IMR-90 (cell line): ENCODE results near the gene NR1H4. TPM values are rescaled to one million over a fixed set of nuclear protein-coding genes. Genes with fewer than 3 reads are reported as not detected.

Source experiments
- ATAC-seq: fragments of 200-7000 bp; cut with Tn5 transposase; 2 replicates; pipeline ENCODE4 v1.9.1; 2020; ENCODE audit warnings: low read depth, mild to moderate bottlenecking, moderate library complexity
- BruUV-seq: library from RNA; stranded (reverse); fragments of 400-500 nt; replicated peaks from 2 replicates; lab custom pipeline; 2021; lab: Mats Ljungman, UMichigan
- CTCF ChIA-PET: fragments of 300-600 bp; formaldehyde crosslinking; extraction: SDS; loops from one replicate; lab custom pipeline; 2021; ENCODE audit warnings: antibody characterized with exemption; lab: Yijun Ruan, JAX
- POLR2A ChIA-PET: fragments of 300-600 bp; sonication (Branson Sonifier 250); formaldehyde crosslinking; loops from one replicate; lab custom pipeline; 2022; ENCODE audit warnings: antibody characterized with exemption; ENCODE audit not compliant: unreplicated experiment; lab: Charles Lee
- DNase-seq: peaks from one replicate; pipeline ENCODE4 v3.0.0; 2013
- H2AFZ ChIP-seq: replicated peaks from 2 replicates; pipeline ENCODE3; 2013; ENCODE audit warnings: low read length, mild to moderate bottlenecking; ENCODE audit not compliant: poor library complexity
- H2AK5ac ChIP-seq: 2 replicates; pipeline ENCODE4 v1.6.1; 2013; ENCODE audit warnings: low read depth, low read length, inconsistent platforms
- H2AK9ac ChIP-seq: replicated peaks from 2 replicates; pipeline ENCODE3; 2013; ENCODE audit warnings: mild to moderate bottlenecking, low read depth, low read length, moderate library complexity; ENCODE audit not compliant: poor library complexity
- H2BK120ac ChIP-seq: 2 replicates; pipeline ENCODE4 v1.6.1; 2013; ENCODE audit warnings: low read depth, low read length, inconsistent platforms
- H2BK15ac ChIP-seq: 3 replicates; pipeline ENCODE4 v1.6.1; 2013; ENCODE audit warnings: low read depth, low read length, inconsistent platforms
- H2BK20ac ChIP-seq: 2 replicates; pipeline ENCODE4 v1.6.1; 2013; ENCODE audit warnings: low read depth, mild to moderate bottlenecking, inconsistent platforms, low read length, moderate library complexity
- H2BK5ac ChIP-seq: 2 replicates; pipeline ENCODE4 v1.6.1; 2013; ENCODE audit warnings: mild to moderate bottlenecking, low read depth, low read length, inconsistent platforms; ENCODE audit not compliant: poor library complexity, severe bottlenecking
- H3K14ac ChIP-seq: replicated peaks from 2 replicates; pipeline ENCODE4 v1.6.1; 2013; ENCODE audit warnings: low read depth, low read length, inconsistent platforms
- H3K18ac ChIP-seq: 2 replicates; pipeline ENCODE4 v1.6.1; 2013; ENCODE audit warnings: low read depth, low read length, control low read depth
- H3K23ac ChIP-seq: 2 replicates; pipeline ENCODE4 v1.6.1; 2013; ENCODE audit warnings: low read depth, low read length, inconsistent platforms
- H3K27ac ChIP-seq: 2 replicates; pipeline ENCODE4 v1.5.1; 2013; ENCODE audit warnings: mild to moderate bottlenecking, control low read depth, low read length; ENCODE audit not compliant: insufficient read depth
- H3K27me3 ChIP-seq: 2 replicates; pipeline ENCODE4 v1.6.1; 2013; ENCODE audit warnings: low read length; ENCODE audit not compliant: control insufficient read depth, insufficient read depth
- H3K36me3 ChIP-seq: 2 replicates; pipeline ENCODE4 v1.6.1; 2013; ENCODE audit warnings: low read length, mixed read lengths; ENCODE audit not compliant: control insufficient read depth, insufficient read depth
- H3K4ac ChIP-seq: 2 replicates; pipeline ENCODE4 v1.6.1; 2013; ENCODE audit warnings: low read depth, low read length, inconsistent platforms
- H3K4me1 ChIP-seq: 2 replicates; pipeline ENCODE4 v1.6.1; 2013; ENCODE audit warnings: low read length, mixed read lengths; ENCODE audit not compliant: control insufficient read depth, insufficient read depth
- H3K4me2 ChIP-seq: 2 replicates; pipeline ENCODE4 v1.6.1; 2013; ENCODE audit warnings: low read depth, mild to moderate bottlenecking, control low read depth, low read length, moderate library complexity
- H3K4me3 ChIP-seq: 2 replicates; pipeline ENCODE4 v1.5.1; 2013; ENCODE audit warnings: low read depth, mild to moderate bottlenecking, control low read depth, low read length, moderate library complexity; ENCODE audit not compliant: insufficient read depth
- H3K56ac ChIP-seq: 2 replicates; pipeline ENCODE4 v1.6.1; 2013; ENCODE audit warnings: low read length, inconsistent platforms; ENCODE audit not compliant: insufficient read depth; ENCODE audit errors: extremely low read depth
- H3K79me1 ChIP-seq, 2 experiments: 2 replicates each; pipeline ENCODE4 v1.6.1; 2013; ENCODE audit warnings: low read length in 2 of 2, inconsistent platforms in 1 of 2, low read depth in 1 of 2
- H3K9ac ChIP-seq: 2 replicates; pipeline ENCODE4 v1.6.1; 2013; ENCODE audit warnings: low read depth, low read length, control low read depth
- H3K9me1 ChIP-seq: 2 replicates; pipeline ENCODE4 v1.6.1; 2013; ENCODE audit warnings: low read length, inconsistent platforms; ENCODE audit not compliant: insufficient read depth
- H3K9me3 ChIP-seq: 2 replicates; pipeline ENCODE4 v1.6.1; 2013; ENCODE audit warnings: low read length; ENCODE audit not compliant: control insufficient read depth, insufficient read depth
- H4K20me1 ChIP-seq: 2 replicates; pipeline ENCODE4 v1.6.1; 2013; ENCODE audit warnings: low read length, inconsistent platforms; ENCODE audit not compliant: insufficient read depth
- H4K5ac ChIP-seq: 2 replicates; pipeline ENCODE4 v1.6.1; 2013; ENCODE audit warnings: mild to moderate bottlenecking, low read depth, low read length, control low read depth
- H4K8ac ChIP-seq, 2 experiments: 2 replicates each; pipeline ENCODE4 v1.6.1; 2013; ENCODE audit warnings: low read depth in 2 of 2, low read length in 2 of 2, control low read depth in 1 of 2, inconsistent platforms in 1 of 2
- H4K91ac ChIP-seq: 2 replicates; pipeline ENCODE4 v1.6.1; 2013; ENCODE audit warnings: low read depth, low read length, inconsistent platforms; ENCODE audit not compliant: insufficient read depth
- CEBPB ChIP-seq: IDR thresholded peaks from 2 replicates; pipeline ENCODE4 v1.6.1; 2012; ENCODE audit warnings: low read depth, low read length, improper control_type of control experiment
- CHD1 ChIP-seq: IDR thresholded peaks from 2 replicates; pipeline ENCODE4 v1.6.1; 2012; ENCODE audit warnings: low read depth, low read length, improper control_type of control experiment
- CTCF ChIP-seq: conservative IDR thresholded peaks from 2 replicates; pipeline ENCODE4 v1.5.1; 2012; ENCODE audit warnings: mild to moderate bottlenecking, low read depth, low read length, improper control_type of control experiment
- ELK1 ChIP-seq: fragments of 150-350 bp; IDR thresholded peaks from 2 replicates; pipeline ENCODE4 v1.6.1; 2016; ENCODE audit warnings: low read depth, mild to moderate bottlenecking, low read length, moderate library complexity, borderline replicate concordance
- MAZ ChIP-seq: IDR thresholded peaks from 2 replicates; pipeline ENCODE4 v1.6.1; 2012; ENCODE audit warnings: low read depth, mild to moderate bottlenecking, low read length, improper control_type of control experiment, moderate library complexity, borderline replicate concordance
- MXI1 ChIP-seq: IDR thresholded peaks from 2 replicates; pipeline ENCODE4 v1.6.1; 2012; ENCODE audit warnings: low read depth, mild to moderate bottlenecking, low read length, moderate library complexity, borderline replicate concordance
- NFE2L2 ChIP-seq: fragments of 150-350 bp; IDR thresholded peaks from 2 replicates; pipeline ENCODE4 v1.6.1; 2016; ENCODE audit warnings: low read depth, mild to moderate bottlenecking, low read length
- POLR2A ChIP-seq: IDR thresholded peaks from 2 replicates; pipeline ENCODE4 v1.6.1; 2012; ENCODE audit warnings: mild to moderate bottlenecking, low read depth, low read length
- RAD21 ChIP-seq: IDR thresholded peaks from 2 replicates; pipeline ENCODE4 v1.6.1; 2012; ENCODE audit warnings: low read length, improper control_type of control experiment
- RCOR1 ChIP-seq: IDR thresholded peaks from 2 replicates; pipeline ENCODE4 v1.6.1; 2012; ENCODE audit warnings: mild to moderate bottlenecking, low read length, improper control_type of control experiment; ENCODE audit not compliant: insufficient replicate concordance
- SMC3 ChIP-seq: fragments of 150-350 bp; IDR thresholded peaks from 2 replicates; pipeline ENCODE4 v1.6.1; 2016; ENCODE audit warnings: low read depth, mild to moderate bottlenecking, antibody characterized with exemption, low read length, moderate library complexity
- USF2 ChIP-seq: fragments of 150-350 bp; IDR thresholded peaks from 2 replicates; pipeline ENCODE4 v1.6.1; 2017; ENCODE audit warnings: mild to moderate bottlenecking, antibody characterized with exemption, low read length, low read depth
- WGBS, 2 experiments: methylation state at CpG; one replicate each; pipeline versions ENCODE4 v1.1.5 to v1.1.7; 2013; ENCODE audit warnings: missing lambda C conversion rate in 2 of 2; ENCODE audit not compliant: insufficient read length in 1 of 2; ENCODE audit errors: extremely low coverage in 2 of 2; 5-methylcytosine and 5-hydroxymethylcytosine counted together
- dilution Hi-C: fragments of 300-500 bp; cut with HindIII; formaldehyde crosslinking; loops from one replicate; pipeline ENCODE4 v1.14.3; 2018; ENCODE audit warnings: low sequenced_read_pairs; ENCODE audit not compliant: unreplicated experiment
- in situ Hi-C: fragments of 300-500 bp; cut with MboI; formaldehyde crosslinking; loops from 3 replicates; pipeline ENCODE4 v1.14.3; 2019; ENCODE audit warnings: low sequenced_read_pairs, inconsistent platforms, mixed read lengths
- intact Hi-C: fragments of 100-400 bp; cut with micrococcal nuclease; formaldehyde crosslinking; loops from 2 replicates; pipeline ENCODE4 v1.10.0; 2022
- polyA plus RNA-seq, 3 experiments: library from polyadenylated mRNA; depleted of rRNA; stranded (reverse); fragments of >200 nt; gene quantifications; 2 replicates each; pipeline ENCODE4 v1.2.3, GENCODE V29; 2012; ENCODE audit warnings: low replicate concordance in 1 of 3
- total RNA-seq: library from RNA; depleted of rRNA; stranded (reverse); fragments of >200 nt; gene quantifications from 2 replicates; pipeline ENCODE4 v1.2.3, GENCODE V29; 2012

NR1H4 gene
- total and polyA plus RNA-seq, 2 of the 4 experiments (the other 2 are of a cell fraction): not detected

- ChIA-PET POLR2A (no interaction called here), CTCF (interaction anchor here (0.6 to 1.2 kb wide), 3 partner anchors 37 to 109 kb away, joined by 3 to 4 read pairs (median 3); no protein-coding TSS in a partner anchor)
- dilution Hi-C loops: no loop called here
- H3K9me1 ChIP-seq: no peaks in the 10 kb centered on the region
- H3K56ac ChIP-seq: no peak overlapping the region
- in situ Hi-C loops: no loop called here
- H2AFZ ChIP-seq: no peak overlapping the region
- H4K5ac ChIP-seq: no peak overlapping the region
- H3K36me3 ChIP-seq: no peaks in the 10 kb centered on the region
- no peak overlapping the region for H3K14ac ChIP-seq
- BruUV-seq: no TSS peak
- no peak overlapping the region for H3K4me2 ChIP-seq
- no peaks in the 10 kb centered on the region for H3K79me1 ChIP-seq
- intact Hi-C loops: no loop called here
- no peak overlapping the region for H2AK5ac ChIP-seq
- no peak overlapping the region for H2AK9ac ChIP-seq
- H3K4me3 ChIP-seq: no peak overlapping the region
- H3K18ac ChIP-seq: no peak overlapping the region
- no peak overlapping the region for H2BK20ac ChIP-seq
- H3K9me3 ChIP-seq: no peaks in the 10 kb centered on the region
- no peaks in the 10 kb centered on the region for H4K20me1 ChIP-seq
- H3K23ac ChIP-seq: no peak overlapping the region
- no peak for ATAC-seq
- no peak overlapping the region for H4K8ac ChIP-seq
- H3K27me3 ChIP-seq: no peaks in the 10 kb centered on the region
- H3K27ac ChIP-seq: no peak overlapping the region
- no peak overlapping the region for H2BK120ac ChIP-seq
- H4K91ac ChIP-seq: no peak overlapping the region
- H3K4me1 ChIP-seq: no peaks in the 10 kb centered on the region
- WGBS, 2 experiments: 29% methylated on average over 1 of the region's 1 CpG; no CpG with 5 or more reads in 1 of the 2 experiments
- no peak overlapping the region for H2BK5ac ChIP-seq
- no peak for DNase-seq
- TF ChIP-seq USF2 (no peak), NFE2L2 (no peak), RCOR1 (no peak), ELK1 (no peak), CTCF (no peak), CEBPB (no peak), POLR2A (no peak), CHD1 (no peak), MAZ (no peak), MXI1 (no peak), SMC3 (no peak), RAD21 (no peak)
- H3K9ac ChIP-seq: no peak overlapping the region
- H3K4ac ChIP-seq: no peak overlapping the region
- H2BK15ac ChIP-seq: no peak overlapping the region
These were observed 44.7 kb downstream of the NR1H4 start for GRCh38 chr12:100518376-100518775.
